Stimulated activated CD8-positive, alpha-beta memory T cell treated with anti-CD3 and anti-CD28 coated beads, Interleukin-2, amount 100 ng/mL, for 48 hours (primary cell): Measurements from ENCODE around the gene AMIGO2.

ENCODE experiments used
- DNase-seq, 2 donors: peaks; one replicate each; pipeline ENCODE4 v3.0.0-alpha.2; 2020; ENCODE audit warnings: low read depth in 2 of 2

The AMIGO2 gene

DNA sequence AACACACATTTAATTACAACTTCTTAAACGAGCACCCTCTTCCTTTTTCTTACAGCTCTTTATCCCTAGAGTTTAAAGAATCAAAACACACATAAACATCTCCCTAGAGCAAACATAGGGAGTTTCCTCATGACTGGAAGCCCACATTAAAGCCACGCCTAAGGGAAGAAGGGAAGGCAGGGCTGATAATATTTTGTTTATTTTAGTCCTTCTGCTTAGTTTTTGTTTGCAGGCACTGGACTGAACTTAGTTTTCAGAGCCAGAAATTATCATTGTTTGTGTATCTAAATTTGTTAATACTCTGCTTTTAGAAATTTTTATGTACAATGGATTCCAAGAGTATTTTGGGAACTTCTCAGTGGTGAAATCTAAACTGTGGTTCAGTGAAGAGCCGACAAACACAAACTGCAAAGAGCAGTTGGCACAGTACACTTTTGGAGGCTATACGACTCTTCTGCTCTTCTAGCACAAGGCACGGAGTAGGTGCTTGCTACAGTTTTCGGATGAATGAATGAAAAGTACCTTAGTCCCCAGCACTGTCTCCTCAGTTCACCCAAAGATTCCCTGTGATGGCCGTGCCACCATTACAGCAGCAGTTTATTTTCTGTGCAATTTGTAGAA is 17.6 kb upstream of the AMIGO2 start:
- no peak for DNase-seq

GRCh38 chr12:47095446-47096236 is 15.9 kb upstream of the AMIGO2 start:
- DNase-seq = no peak

- DNase-seq = no peak
Measured at GRCh38 chr12:47094804-47095203, 15.0 kb upstream of the AMIGO2 start.

DNA sequence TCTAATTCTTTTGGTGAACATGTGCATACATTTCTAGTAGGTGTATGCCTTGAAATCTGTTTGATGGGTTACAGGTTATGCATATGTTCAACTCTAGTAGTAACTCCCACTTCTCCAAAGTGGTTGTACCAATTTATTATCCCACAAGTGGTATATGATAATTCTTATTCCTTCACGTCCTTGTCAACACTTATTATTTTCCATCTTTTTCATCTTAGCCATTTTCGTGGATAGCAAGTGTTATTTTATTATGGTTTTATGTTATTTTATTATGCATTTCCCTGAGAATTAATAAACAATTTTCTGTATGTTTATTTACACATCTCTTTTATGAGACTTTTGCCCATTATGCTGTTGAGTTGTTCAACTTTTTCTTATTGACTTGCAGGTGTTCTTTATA is 11.2 kb upstream of the AMIGO2 start:
- no peak for DNase-seq

DNA sequence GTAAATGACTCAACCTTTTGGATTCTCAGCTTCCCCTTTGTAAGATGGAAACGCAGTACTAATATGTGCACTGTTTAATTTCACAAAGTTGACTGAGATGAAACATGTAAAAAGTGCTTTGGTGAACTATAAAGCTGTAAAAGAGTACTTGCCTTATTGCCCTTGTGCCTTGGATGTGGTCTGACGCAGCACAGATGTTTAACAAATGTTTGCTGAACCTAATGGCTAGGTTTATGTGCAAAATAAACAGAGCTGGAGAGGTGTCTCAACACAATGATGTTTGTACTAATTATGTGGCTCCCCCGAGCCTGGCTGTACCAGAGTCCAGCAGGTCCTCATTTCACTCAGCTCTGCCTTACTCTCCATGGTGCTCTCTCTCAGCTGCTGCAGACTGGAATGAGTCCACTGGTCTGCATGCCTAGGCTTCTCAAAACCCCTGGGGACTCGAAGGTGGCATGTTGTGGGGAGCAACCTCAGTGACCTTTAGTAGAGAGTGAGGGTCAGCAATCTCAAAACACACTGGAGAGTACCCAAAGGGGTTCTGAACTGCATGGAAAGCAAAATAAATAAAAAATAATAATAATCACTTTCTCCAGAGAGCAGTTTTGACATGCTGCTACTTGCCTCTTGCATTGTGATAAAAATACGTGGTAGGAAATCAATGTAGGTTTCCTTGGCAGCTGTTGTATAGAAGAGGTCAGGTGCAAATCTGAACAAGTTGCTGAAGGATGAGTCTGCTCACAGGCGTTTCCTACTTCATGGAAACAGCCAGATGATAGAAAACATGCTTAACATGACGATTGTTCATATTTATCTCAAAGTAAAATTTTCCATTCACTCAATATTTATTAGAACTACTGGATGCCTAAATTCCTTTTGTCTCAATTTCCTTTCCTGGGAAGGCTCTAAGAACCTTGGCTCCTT is 8.5 kb upstream of the AMIGO2 start:
- DNase-seq = no peak

- no peak for DNase-seq
Measured at GRCh38 chr12:47087088-47087688, 7.4 kb upstream of the AMIGO2 start.

- DNase-seq = no peak
Measured at GRCh38 chr12:47085815-47086252, 6.1 kb upstream of the AMIGO2 start.

DNA sequence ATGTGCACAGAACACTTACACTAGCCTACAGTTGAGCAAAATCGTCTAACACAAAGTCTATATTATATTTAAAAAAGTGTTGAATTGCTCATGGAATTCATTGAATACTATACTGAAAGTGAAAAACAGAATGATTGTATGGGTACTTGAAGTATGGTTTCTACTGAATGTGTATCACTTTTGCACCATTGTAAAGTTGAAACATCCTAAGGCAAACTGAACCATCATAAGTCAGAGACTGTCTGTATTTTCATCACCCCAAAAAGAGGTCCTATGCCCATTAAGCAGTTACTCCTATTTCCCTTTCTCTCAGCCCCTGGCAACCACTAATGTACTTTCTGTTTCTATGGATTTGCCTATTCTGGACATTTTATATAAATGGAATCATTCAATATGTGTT is 4.4 kb upstream of the AMIGO2 start:
- no peak for DNase-seq

DNA sequence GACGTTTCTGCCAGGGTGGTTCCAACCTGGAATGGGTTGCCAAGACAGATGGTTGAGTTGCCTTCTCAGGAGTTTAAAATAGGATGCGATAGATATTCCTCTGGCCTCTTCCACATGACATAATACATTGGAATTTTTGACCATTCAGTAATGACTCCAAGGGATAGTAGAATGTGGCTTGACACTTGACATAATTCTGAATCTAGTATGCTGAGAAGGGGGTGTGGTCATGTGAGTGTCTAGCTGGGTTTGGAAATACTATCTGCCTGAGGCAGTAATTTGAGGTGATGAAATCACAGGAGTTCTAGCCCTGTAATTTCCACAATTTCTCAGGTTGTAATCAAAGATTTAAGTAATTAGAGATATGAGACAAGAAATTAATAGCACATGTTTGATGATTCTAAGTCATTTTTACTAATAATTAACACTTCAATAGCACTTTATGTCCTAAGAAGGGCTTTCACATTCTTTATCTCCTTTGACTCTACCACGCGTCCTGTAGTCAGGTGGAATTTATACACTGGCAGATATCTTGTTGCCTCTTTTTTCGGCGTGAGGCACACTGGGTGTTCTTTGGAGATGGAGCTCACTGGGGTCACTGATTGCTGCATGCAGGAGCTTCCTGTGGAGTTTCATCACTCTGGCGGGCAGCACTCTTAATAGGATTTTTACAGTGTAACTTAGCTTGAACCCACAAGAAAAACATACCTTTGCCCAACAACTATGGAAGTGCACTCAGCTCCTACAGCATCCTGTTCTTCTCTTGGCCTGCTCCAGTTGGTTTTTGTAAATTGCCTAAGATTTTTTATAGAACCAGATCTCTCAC is 3.2 kb upstream of the AMIGO2 start:
- DNase-seq = no peak

DNA sequence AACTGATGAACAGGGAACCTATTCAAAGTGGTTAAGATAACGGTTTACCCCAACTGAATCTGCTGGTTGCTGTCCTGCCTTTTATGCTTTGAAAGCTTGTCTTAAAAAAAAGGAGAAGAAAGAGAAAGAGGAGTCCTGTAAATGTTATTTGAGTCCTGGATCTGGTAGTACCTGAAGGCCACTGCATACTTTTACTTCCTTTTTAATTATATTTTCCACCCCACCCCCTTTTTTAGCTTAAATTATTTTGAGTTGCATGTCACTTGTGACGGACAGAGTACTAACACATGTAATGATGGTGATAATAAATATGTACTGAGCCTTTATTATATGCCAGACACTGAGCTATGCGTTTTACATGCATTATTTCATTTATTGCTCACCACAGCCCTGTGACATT is 2.5 kb upstream of the AMIGO2 start:
- DNase-seq = no peak

DNA sequence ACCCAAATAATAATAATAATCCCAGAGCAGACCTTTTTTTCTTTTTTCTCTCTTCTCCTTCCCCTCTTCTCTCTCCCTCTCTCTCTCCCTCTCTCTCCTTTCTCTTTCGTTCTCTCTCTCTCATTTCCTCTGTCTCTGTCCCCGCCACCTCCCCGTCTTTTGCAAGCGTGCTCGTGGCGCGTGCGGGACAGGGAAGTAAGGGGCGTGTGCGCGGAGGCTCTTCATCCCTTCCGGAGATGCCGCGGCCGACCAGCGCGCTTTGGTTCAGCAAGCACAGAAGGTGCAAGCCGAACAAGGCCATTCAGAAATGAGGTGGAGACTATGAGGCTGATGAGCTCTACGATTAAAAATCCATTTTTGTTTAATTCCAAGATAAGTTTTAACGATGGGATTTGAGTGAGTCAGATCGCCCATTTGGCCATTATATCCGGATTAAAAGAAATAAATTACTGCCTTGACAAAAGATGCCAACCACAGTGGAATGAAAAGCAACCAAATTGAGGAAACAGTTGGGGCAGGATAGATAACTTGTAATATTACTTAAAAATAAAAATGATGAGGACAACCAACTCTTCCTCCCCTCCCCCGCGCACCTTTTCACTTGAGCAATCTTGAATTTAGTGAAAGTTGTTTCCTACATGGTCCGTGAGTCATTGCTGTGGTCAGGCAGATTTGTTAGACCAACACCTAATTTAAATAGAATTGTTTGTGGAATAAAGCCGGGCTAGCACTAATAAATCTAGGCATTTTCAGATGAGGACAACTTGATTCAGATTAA is 1.2 kb upstream of the AMIGO2 start:
- peak; percentile 46 to 56 for DNase-seq

DNA sequence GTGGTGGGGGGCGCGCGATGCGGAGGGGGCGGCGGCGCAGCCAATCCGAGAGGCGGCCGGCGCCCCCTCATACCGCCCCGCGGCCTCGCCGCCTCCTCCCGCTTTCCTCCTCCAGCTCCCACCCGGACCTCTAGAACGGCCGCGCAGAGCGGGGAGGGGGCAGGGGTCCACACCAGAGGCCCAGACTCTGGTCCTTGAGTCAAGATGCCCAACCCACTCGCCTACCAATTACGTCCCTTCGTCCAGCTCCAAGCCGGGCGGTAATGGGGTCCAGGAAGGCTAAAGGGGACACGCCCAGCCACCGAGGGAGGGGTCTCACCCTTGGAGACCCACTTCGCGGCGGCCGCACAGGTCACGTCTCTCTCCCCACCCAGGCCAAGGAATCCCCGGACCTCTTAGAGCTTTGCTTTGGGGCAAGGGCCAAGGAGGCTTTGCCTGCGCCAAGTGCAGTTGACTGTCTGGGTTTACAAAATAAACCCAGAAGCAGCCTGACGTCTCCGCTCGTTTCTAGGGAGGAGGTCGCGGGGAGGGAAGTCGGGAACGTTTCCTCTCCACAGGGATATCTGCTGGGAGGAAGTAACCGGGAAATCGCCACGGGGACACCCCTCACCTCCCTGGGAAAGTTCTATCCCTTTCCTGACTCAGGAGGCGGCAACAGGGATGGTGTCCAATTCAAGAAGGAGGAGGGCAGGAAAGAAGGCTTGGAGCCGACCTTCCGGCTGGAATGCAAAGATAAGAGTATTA is 394 bp upstream of the AMIGO2 start:
- no peak for DNase-seq

DNA sequence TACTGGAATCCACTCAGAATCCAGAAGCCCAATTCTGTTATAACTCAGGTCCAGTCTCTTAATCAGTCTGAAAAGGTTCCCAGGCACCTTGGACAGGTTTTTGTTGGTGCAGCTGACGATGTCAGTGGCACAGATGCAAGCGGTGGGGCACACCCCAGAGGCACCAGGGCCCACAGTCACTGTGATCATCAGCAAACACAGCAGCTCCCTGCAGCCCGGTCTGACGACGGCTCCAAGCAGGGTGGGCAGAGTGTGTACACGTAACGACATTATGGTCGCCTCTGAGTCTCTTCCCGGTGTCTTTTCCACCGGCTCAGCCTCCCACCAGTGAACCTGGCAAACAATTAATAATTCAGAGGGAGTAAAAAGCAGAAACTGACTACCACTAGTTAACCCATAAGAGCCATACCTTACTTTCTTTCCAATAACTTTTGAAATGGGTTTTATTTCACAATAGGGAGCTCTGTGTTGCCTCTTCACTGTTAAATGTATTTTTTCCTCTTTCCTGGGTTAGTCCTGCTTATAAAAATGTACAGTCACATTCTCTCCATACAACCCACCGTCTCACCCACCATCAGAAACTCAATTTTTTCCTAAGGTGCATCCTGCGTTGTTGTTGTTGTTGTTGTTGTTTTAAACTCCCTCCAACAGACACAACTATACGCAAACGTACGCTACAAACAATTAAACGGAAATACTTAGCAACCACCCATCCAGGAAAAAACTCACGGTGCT is 859 bp downstream of the AMIGO2 start:
- no peak for DNase-seq

GRCh38 chr12:47078086-47078395 is 1.7 kb downstream of the AMIGO2 start:
- no peak for DNase-seq

DNA sequence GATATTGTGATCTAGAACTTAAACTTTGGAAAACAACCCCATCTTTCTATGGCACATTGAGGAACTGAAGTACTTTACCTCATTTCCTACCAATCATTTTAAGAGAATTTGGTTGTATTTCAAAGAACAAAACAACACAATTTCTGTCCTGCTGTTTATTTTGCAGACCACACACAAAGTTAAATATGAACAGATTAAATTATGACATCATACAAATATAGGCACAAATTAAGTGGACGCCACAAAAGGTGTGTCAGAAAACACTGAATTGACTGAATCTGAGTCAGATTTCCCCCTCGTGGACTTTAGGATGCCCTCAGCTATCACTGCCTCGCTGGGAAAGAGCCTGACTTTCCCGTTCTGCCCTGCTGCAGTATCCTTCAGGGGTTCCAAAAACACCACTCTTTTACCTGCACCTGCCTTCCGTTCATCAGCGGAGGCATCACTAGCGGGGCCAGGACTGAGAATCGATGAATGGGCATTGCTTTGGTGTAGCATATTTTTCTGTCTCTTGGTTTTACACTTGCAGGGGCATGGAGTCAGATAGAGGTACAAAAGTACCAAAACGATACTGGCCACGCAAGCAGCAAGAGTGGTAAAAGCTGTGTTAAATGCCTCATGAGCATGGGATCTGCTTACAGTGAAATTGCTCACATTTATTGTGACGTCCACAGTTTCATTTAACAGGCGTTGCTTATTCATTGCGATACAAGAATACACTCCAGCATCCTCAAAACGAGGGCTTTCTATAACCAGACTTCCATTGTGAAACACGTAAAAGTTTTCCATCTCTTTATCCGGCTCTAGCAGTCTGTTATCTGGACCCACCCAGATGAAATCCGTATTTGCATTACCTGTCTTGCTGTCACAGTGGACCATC is 2.3 kb downstream of the AMIGO2 start:
- DNase-seq = no peak

DNA sequence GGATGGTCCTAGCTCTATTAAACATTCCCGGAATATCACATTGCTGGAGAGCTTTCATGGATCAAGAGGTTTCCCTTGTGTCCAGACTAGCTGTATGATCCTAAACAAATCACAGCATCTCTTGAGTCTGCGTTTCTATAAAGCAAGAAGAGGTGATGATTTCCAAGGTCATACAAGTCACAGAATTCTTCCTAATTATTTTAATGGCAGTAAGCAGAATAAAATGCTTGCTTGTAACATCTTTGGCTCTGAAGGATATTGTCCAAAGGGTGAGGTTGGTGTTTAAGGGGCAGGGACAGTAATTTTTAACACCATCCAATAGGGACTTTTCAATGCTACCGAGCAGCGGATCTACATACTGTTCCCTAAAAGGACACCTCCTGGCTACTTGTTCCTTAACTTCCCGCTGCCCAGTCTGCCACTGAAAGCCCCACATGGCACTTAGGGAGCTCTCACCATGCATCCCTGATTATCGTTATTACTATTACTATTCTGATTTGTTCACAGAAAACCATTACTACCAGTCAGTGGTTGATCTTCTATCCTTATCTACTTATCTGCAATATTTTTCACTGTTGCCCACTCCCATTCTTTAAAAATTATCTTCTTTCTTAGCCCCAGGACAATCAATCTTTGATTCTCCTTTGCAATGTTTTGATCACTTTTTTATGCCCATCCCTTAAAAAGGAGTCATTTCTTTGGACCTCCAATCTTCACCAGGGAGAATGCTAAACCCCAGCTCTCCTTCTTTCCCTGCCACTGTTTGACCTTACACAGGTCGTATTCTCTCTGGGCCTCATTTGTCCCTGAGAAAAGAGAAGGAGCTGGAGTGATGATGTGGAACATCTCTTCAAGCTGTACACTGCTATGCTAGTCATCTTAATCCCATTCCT is 4.3 kb downstream of the AMIGO2 start:
- no peak for DNase-seq

DNA sequence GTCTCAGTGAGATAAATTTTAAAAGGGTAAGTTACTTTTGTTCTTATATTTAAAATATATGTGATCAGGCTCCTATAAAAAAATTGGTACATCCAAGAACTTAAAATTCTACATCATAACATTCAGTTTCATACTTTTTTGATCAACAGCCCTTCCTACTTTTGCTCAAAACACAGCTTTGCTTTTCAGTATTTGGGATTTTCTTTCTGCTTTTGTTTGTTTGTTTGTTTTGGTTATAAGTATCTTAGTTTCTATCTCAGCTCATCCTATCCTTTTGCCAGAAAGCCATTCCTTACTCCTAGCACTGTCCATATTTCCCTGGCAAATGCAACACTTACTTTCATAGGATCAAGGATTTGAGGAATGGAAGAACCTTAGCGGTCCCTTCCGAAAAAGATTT is 5.0 kb downstream of the AMIGO2 start:
- DNase-seq = no peak
